ENCODE measurements around the gene ALDH9A1. TPM values are rescaled to one million over a fixed set of nuclear protein-coding genes. Genes with fewer than 3 reads are reported as not detected.

ALDH9A1 gene
- polyA plus RNA-seq, 3 donors, result 93.0 to 131 (median 115) TPM

DNA sequence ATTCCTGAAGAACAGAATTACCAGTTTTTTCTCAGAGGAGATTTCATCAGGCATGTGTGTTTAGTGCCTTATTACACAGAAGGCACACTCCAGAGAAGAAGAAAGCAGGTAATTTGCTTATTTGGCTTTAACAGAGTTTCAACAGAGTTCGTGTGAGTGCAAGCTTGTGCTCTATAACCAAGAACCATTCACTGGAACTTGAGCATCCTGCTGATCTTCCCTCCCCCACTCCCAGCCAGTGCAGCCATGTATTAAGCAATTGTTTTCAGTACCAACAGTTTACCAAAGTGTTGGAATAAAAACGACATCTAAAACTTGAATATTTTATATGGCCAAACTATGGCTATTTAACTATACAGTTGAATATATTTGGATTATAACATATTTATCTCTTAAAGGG, 63.0 kb downstream of the ALDH9A1 start:
- DNase-seq (ENCODE audit: extremely low read depth in 1 of 11, low read depth in 9 of 11, low spot score in 4 of 11), result no peak

DNA sequence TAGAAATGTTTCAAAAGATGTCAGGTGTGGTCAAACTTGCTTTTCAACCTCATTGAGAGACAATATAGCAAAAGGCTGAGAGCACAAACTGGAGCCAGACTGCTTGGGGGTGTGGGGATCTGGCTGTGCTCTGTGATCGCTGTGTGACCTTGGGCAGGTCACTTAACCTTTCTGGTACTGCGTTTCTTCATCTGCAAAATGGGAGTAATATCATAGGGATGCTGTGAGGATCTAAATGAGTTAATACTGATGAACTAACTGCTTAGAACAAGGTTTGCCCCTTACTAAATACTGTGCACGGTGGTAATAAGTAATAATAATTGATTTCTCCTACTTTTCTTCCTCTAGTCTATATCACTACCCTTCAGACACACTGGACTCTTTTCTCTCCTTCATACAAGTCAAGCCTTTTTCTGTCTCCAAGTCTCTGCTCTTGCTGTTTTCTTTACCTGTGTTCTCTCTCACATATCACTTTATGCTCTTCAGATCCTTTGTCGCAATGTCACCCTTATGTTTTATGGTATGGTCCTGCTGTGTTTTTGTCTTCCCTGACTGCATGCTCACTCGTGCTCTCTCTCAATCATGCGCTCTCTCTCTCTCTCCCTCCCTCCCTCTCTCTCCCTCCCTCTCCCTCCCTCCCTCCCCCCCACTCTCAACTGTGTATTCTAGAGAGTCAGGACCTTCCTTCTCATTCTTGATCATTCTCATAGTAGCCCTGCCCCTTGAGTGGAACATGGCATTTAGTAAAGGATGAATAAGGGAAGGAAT, 64.0 kb downstream of the ALDH9A1 start:
- no peak for DNase-seq (ENCODE audit: extremely low read depth in 1 of 11, low read depth in 9 of 11, low spot score in 4 of 11)

DNA sequence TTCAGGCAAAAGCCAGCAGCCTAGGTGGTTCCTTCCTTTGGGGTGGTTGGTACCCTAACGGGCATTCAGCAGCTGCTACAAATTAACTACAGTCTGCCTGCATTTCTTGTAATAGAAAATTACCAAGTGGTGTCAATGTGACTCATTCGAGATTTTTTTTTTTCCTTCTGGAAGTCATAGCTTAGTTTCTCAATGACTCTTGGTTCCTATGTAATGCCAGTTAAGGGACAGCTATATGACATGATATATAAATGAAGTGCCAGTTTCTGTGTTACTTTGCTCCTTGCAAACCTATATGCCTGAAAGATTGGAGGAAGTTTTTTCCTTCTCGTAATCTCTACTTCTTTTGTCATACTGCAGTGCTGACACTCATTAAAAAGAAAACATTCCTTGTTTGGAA, 64.7 kb downstream of the ALDH9A1 start:
- no peak for DNase-seq (ENCODE audit: extremely low read depth in 1 of 11, low read depth in 9 of 11, low spot score in 4 of 11)

DNA sequence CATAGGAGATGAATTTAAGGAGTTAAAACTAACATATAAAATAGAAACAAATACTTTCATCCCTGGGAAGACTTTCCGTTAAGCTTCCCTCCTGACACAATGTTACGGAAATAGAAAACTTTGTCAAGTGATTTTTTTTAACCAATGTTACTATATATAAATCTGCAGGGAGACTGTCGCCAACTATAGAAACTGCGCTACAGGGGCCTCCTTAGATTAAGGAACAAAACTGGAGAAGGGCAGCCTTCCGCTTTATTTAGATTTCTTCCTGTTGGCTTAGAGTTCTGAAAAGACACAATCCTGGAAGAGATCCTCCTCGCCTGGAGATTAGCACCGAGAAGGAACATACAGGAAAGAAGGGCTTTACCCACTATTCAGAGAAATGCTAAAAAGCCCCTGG, 65.9 kb downstream of the ALDH9A1 start:
- DNase-seq (ENCODE audit: extremely low read depth in 1 of 11, low read depth in 9 of 11, low spot score in 4 of 11), result no peak

DNA sequence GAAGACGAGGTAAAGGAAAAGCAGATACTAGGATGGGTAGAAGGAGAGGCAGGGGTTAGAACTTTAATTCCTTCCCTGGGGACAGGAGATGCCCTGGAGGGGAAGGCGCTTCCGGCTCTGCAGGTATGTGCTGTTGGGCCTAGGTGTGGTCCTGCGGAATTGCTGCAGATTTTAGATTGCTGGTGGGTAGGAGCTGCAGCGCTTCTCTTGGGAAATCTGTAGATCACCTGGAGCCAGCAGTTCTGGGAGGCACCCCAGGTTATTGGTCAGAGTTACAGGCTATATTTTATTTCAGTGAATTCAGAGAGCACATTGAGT, 66.3 kb downstream of the ALDH9A1 start:
- no peak for DNase-seq (ENCODE audit: extremely low read depth in 1 of 11, low read depth in 9 of 11, low spot score in 4 of 11)

DNA sequence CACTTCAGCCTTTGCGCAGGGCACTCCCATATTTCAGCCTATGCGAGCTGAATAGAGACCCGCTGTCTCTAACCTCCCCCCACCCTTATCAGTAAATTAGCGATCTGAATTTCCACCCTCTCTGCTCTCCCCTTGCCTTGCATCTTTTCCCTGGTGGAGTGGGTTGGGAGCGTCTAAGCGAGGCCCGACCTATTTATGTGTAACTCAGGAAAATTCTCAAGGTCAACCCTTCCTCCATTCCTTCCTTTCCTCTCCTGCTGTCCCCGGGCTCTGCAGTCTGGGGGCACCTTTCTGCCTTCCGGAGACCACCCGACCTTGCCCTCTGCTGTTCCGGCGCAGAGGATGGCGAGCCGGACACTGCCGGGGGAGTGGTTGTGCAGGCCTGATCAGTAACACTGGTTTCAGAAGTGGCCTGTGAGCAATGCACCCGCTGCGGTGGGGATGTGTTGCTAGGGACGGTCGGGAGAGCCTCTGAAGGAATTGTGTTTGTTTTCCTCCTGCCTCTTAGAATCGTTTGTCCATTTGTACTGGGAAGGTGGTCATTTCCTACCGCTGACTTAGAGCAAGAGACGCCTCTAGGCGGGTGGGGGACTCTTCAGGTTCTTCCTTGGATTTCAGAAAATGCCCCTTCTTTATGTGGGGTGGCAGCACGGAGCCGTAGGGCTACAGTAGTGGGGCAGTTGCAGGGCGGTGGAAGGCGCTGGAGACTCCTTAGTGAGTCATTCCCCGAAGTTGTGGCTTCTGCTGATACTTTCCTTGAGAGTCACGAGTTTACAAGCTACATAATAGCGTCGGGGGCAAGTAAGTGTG, 66.8 kb downstream of the ALDH9A1 start:
- DNase-seq (ENCODE audit: extremely low read depth in 1 of 11, low read depth in 9 of 11, low spot score in 4 of 11), result peak in 6 of 11 donors; percentile 23 to 41 (median 29)

DNA sequence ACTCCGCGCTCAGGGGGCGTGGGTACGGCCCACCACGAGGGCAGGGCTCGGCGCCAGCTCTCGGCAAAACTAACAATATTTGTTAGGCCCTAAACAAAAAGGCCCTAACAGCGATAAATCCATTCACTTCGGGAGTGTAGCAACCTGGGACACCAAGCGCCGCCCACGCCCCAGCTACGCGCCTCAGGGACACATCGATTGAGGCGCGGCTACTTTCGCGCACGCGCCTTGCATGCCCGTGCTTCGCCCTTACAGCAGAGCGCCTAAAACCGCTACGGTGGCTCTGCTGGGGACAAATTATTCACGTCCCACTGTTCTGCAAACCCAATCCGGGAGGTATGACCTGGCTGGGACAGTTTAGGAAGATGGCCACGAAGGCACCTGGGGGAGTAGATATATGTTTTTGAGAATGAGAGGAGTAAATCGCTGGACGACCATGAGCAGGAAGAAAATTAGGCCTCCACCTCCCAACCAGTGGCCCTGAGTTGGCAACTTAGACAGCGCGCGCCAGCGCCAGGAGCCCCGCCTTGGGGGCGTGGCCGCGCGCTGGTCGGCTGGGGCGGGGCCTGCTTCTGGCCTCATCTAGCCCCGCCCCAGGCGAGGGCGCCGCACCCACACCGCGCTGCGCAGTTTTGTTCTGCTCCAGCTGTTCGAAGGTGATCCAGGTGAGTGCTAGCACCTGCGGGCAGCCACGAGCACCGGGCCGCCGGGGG, 67.6 kb downstream of the ALDH9A1 start, which contains the start of gene MGST3:
MGST3 (plus strand) TSS at position 606 of the 713 bp plus-strand sequence. CDS start 18,614 bp downstream, outside the sequence.
- peak; percentile 85 to 98 (median 94) for DNase-seq (ENCODE audit: extremely low read depth in 1 of 11, low read depth in 9 of 11, low spot score in 4 of 11)

DNA sequence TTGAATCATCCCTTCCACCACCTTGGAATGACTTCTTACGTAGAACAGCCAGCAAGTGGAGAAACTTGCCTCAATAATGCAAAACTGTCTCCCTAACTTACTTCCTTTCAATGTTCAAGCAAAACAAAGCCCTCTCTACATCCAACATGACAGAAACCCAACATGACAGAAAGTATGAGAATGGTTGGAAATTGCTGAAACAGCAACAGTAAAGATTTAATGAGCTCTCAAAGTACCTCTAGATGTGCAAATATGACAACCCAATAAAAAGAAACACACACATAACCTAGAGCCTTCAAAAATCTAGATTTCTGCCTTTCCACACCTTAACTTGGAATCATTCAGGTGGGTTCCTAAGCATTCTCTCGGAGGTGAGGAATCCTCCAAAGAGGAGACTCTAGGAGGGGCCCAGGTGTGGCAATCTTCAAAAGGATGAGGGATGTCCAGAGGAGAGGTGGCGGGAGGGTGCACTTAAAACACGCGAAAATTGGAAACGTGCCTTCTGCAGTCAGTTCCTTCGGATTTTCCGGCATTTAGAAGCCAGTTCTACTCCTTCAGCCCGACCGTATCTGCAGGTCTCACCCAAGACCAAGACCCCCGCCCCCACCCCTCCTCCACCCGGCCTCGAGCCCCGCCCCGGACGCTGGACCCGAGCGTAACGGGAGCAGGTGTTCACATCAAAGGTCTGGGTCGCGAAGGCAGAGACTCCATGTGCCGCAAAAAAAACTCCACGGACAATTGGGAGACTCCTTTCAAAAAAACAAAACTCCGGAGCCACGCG, 68.3 kb downstream of the ALDH9A1 start:
- peak in 2 of 11 donors; percentile 33 to 39 for DNase-seq (ENCODE audit: extremely low read depth in 1 of 11, low read depth in 9 of 11, low spot score in 4 of 11)

DNA sequence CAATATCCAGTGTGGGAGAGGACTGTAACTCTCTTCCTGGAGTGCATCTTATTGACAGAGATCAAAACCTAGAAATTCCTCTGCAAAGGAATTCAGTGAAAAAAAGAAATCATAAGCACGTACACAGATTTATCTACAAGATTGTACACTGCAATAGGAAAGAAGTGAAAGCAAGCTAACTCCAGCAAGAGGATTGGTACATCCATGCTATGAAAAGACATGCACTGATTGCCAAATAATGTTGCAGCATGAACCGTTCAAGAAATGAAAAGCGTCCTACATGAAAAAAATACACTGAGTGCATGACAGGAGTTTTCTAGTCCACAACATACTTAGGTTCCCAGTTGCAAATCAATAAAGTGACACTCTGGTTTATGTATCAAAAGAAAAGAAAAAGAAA, 69.2 kb downstream of the ALDH9A1 start:
- no peak for DNase-seq (ENCODE audit: extremely low read depth in 1 of 11, low read depth in 9 of 11, low spot score in 4 of 11)

DNA sequence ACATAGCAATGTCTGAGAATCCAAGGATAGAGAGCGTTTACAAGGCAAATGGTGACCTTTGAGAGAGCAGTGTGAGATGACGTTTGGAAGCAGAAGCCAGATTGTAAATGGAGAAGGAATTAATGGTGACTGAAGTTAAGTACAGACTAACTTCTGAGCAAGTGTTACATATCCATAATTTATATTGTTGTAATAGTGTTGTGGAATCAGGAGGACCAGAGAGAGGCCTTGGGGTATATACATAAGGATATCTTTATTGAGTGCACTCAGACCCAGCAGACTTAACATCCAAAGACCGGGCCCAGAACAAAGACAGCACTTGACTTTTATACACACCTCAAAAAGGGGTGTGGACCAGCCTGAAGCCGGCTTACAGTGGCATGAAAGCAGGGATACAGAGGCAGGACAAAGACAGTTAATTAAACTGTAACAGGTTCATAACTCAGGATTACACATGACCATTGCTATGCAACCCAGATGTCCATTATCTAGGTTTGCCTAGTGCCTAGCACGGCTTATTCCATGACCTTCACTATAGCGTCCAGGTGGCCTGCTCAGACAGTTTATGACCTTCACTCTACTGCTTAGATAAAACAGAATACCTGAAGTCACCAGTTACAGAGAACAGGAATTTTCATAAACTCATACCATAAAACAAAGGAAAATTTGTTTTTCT, 70.1 kb downstream of the ALDH9A1 start:
- no peak for DNase-seq (ENCODE audit: extremely low read depth in 1 of 11, low read depth in 9 of 11, low spot score in 4 of 11)

DNA sequence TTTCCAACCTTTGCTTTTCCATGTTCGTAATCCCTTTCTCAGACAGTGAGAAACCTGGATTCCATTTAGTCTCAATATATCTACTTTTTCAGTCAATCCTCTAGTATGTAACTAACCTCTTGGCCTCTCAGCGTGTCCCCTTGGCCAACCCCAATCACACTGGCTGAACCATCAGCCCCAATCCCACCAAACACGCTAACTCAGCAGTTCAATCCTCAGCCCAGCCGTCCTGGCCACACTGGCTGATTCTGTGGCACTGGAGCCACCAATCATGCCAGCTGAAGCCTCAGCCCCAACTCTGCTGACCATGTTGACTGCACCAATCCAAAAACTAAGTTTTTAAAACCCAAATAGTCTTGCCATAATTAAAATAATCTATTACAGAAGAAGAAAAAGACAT, 73.9 kb downstream of the ALDH9A1 start:
- no peak for DNase-seq (ENCODE audit: extremely low read depth in 1 of 11, low read depth in 9 of 11, low spot score in 4 of 11)

DNA sequence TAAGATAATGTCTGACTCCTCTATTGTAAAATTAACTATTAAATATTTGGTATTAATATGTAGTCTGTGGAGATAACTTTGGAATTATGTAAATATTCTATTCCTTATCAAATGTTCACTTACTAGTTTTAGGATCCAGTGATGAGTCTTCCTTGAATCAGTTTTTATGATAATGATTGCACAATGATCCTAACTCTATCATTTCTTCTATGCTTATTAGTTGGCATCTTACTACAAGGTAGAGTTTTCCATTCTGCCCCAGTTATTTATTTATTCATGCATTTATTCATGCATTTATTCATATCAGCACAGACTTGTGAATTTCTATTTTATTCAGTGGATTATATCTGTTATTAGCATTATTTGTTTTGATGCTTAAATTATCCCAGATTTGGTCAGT, 74.7 kb downstream of the ALDH9A1 start:
- no peak for DNase-seq (ENCODE audit: extremely low read depth in 1 of 11, low read depth in 9 of 11, low spot score in 4 of 11)

DNA sequence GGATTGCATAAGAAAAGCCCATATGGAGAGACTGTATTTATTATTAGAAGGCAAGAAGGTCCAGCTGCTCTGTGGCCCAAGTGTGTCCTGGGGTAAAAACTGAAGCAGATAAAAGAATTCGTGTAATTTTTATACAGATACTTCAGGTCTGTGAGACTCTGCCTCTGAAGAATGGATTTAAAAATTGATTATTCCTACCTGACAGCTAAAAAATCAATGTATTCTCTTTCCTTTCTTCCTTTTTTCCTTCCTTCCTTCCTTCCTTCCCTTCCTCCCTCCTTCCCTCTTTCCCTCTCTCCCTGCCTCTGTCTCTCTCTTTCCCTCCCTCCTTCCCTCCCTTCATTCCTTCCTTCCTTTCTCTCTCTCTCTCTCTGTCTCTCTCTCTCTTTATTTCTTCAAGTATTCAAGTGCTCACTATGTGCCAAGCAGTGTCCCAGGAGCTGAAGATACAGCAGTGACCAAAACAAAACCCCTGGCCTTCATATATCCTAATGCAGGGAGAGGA, 78.7 kb downstream of the ALDH9A1 start:
- DNase-seq (ENCODE audit: extremely low read depth in 1 of 11, low read depth in 9 of 11, low spot score in 4 of 11), result no peak

DNA sequence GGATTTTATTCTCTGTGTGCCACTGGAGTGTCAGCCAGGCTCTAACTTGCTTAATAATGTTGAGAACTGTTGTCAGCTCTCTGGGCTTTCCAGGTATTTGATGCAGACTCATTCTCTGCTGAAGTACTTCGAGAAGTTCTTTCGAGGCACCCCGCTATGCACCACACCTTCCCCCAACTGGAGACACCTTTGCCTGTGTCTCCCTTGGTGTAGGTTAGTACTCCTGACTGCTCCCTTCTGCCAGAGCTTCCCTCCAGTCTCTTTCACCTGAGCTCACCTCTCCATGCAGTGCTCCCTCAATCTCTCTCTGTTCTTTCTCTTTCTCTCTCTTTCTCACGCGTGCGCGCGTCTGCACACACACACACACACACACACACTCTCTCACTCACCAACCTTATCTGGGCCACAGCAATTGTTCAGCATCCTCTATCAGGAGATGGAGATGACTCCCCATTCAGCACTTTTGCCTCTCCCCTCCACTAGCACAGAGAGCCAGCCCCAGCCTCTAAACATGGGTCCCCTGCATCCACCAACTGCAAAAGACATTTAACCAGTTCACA, 81.3 kb downstream of the ALDH9A1 start:
- DNase-seq (ENCODE audit: extremely low read depth in 1 of 11, low read depth in 9 of 11, low spot score in 4 of 11), result no peak

DNA sequence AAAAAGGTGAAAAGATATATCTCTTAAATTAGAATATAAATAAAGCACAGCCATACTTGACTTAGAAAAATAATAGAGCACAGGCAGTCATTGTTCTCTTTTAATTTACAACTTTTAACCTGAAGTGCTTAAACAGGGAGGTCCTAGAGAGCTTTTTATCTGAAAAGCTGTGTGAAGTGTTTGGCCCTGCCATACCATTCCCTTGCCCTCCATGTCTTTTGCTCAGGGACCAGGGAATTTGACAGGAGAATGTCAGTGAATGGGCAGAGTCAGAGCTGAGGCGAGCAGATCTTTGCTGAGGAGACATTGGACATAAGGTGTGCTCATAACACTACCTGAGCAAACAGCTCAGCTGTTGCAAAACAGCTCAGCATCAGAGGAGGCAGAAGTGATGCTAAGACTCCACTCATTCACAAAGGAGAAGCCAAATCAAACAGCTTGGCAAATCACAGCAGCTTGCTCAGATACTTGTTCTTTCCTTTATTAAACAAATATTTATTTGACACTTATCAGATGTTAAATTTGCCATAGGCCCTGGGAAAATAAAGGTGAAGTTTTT, 82.2 kb downstream of the ALDH9A1 start:
- DNase-seq (ENCODE audit: extremely low read depth in 1 of 11, low read depth in 9 of 11, low spot score in 4 of 11), result no peak

All from renal cortex interstitium (tissue), 11 donors.